SU-DHL-6 (cell line): ENCODE data around the gene PARL.

Experiments used
- H2AFZ ChIP-seq: fragments of 200-600 bp; sonication (generic); 2 replicates; pipeline ENCODE4 v1.6.1; 2014; ENCODE audit warnings: low read depth, mild to moderate bottlenecking, moderate library complexity, mixed read lengths, antibody characterized with exemption, low read length; ENCODE audit not compliant: severe bottlenecking
- H3F3A ChIP-seq: fragments of 200-600 bp; shearing (Covaris generic); 2 replicates; pipeline ENCODE4 v1.6.0; 2016; ENCODE audit warnings: antibody characterized with exemption, mild to moderate bottlenecking; ENCODE audit not compliant: insufficient read depth
- H3K27ac ChIP-seq: fragments of 200-600 bp; sonication (generic); 2 replicates; pipeline ENCODE4 v1.5.1; 2016; ENCODE audit warnings: low read depth, mild to moderate bottlenecking, low read length, moderate library complexity, mixed read lengths
- H3K27me3 ChIP-seq: fragments of 200-600 bp; sonication (generic), shearing (Covaris generic); 2 replicates; pipeline ENCODE4 v1.6.0; 2014; ENCODE audit warnings: mild to moderate bottlenecking, low read length
- H3K36me3 ChIP-seq: fragments of 200-600 bp; sonication (generic); 2 replicates; pipeline ENCODE4 v1.6.1; 2014; ENCODE audit warnings: mild to moderate bottlenecking, low read length, mixed read lengths
- H3K4me2 ChIP-seq: fragments of 300-600, 200-600 bp; shearing (Covaris generic), sonication (generic); 2 replicates; pipeline ENCODE4 v1.6.0; 2014; ENCODE audit warnings: low read length, low read depth, mild to moderate bottlenecking; ENCODE audit not compliant: poor library complexity, severe bottlenecking
- H3K4me3 ChIP-seq: fragments of 200-600 bp; sonication (generic); 2 replicates; pipeline ENCODE4 v1.5.1; 2014; ENCODE audit warnings: antibody characterized with exemption, low read length, mild to moderate bottlenecking, mixed read lengths; ENCODE audit not compliant: insufficient read depth, poor library complexity, severe bottlenecking
- H3K79me2 ChIP-seq: fragments of 200-600 bp; sonication (generic); 2 replicates; pipeline ENCODE4 v1.6.1; 2014; ENCODE audit warnings: mild to moderate bottlenecking, low read length, moderate library complexity; ENCODE audit not compliant: insufficient read depth
- H3K9ac ChIP-seq: fragments of 200-600 bp; sonication (generic); 2 replicates; pipeline ENCODE4 v1.7.0; 2014; ENCODE audit warnings: mild to moderate bottlenecking, low read length
- H3K9me2 ChIP-seq: fragments of 200-600 bp; sonication (generic); replicated peaks from 2 replicates; pipeline ENCODE4 v1.6.1; 2014; ENCODE audit warnings: low read length; ENCODE audit not compliant: insufficient read depth
- H3K9me3 ChIP-seq: fragments of 200-600 bp; sonication (generic); 2 replicates; pipeline ENCODE4 v1.6.1; 2014; ENCODE audit warnings: low read length, mixed read lengths; ENCODE audit not compliant: insufficient read depth
- H4K20me1 ChIP-seq: fragments of 200-600 bp; sonication (generic); 2 replicates; pipeline ENCODE4 v1.6.1; 2014; ENCODE audit warnings: low read depth, mild to moderate bottlenecking, antibody characterized with exemption, low read length, moderate library complexity, mixed read lengths
- EZH2phosphoT487 ChIP-seq: fragments of 200-600 bp; sonication (generic), shearing (Covaris generic); conservative IDR thresholded peaks from 2 replicates; pipeline ENCODE4 v1.6.1; 2018; ENCODE audit warnings: mild to moderate bottlenecking, antibody characterized with exemption, low read length, moderate library complexity, mixed read lengths
- TF ChIP-seq, protein P1 (sequence below): fragments of 200-600 bp; sonication (generic); IDR thresholded peaks from one replicate; pipeline ENCODE4 v1.5.1; 2017; ENCODE audit warnings: antibody characterized with exemption, mild to moderate bottlenecking, low read length, moderate library complexity; ENCODE audit not compliant: insufficient read depth, poor library complexity, severe bottlenecking

PARL gene

DNA sequence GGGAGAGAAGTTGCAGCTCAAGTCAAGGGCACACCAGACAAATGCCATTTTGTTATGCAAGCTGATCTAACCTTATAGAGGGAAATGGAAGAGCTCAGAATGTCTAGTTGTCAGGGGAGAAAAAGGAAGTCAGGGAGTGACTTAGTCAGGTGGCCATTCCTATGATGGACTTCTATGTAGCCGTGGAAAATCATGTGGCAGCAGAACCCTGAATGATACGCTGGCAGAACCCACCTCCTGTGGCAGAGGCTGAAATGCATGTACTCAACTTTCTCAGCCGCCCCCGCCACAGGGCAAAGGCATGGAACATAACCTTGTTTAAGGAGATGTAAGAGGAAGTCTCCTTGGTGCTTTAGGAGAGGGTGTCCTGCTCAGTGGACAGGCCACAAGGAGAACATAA is 37.7 kb upstream of the PARL start:
- Histone ChIP-seq H2AFZ (no peak overlapping the region), H3K4me3 (no peak overlapping the region), H3K36me3 (no peaks in the 10 kb centered on the region), H3K9ac (no peak overlapping the region), H3K4me2 (no peak overlapping the region), H3K27ac (no peak overlapping the region), H3K79me2 (no peaks in the 10 kb centered on the region), H4K20me1 (no peaks in the 10 kb centered on the region), H3K9me2 (no peaks in the 10 kb centered on the region), H3K9me3 (no peaks in the 10 kb centered on the region), H3K27me3 (no peaks in the 10 kb centered on the region), H3F3A (no peaks in the 10 kb centered on the region)
- TF ChIP-seq EZH2phosphoT487: no peak
- TF ChIP-seq, protein P1, sequence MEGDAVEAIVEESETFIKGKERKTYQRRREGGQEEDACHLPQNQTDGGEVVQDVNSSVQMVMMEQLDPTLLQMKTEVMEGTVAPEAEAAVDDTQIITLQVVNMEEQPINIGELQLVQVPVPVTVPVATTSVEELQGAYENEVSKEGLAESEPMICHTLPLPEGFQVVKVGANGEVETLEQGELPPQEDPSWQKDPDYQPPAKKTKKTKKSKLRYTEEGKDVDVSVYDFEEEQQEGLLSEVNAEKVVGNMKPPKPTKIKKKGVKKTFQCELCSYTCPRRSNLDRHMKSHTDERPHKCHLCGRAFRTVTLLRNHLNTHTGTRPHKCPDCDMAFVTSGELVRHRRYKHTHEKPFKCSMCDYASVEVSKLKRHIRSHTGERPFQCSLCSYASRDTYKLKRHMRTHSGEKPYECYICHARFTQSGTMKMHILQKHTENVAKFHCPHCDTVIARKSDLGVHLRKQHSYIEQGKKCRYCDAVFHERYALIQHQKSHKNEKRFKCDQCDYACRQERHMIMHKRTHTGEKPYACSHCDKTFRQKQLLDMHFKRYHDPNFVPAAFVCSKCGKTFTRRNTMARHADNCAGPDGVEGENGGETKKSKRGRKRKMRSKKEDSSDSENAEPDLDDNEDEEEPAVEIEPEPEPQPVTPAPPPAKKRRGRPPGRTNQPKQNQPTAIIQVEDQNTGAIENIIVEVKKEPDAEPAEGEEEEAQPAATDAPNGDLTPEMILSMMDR: no peak

DNA sequence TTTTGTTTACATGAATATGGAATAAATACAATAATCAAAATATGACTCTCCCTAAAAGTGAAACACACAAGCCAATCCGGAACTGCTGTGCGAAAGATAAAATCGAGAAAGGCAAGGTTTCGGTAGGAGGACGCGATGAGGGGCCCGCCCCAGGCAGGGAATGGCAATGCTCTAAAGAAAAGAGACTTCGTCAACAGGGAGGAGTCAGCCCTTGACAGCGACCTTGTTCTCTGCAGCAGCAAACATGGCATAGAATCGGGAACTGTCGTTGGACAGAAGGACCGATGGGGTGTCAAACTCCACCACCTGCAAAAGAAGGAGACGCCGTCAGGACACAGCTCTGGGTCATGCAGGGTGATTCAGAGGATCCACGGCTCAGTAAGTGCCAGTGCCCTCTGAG is 36.4 kb upstream of the PARL start:
- Histone ChIP-seq H2AFZ (no peak overlapping the region), H3K79me2 (no peaks in the 10 kb centered on the region), H3K9me2 (no peaks in the 10 kb centered on the region), H3K9ac (no peak overlapping the region), H3K4me3 (no peak overlapping the region), H3F3A (no peaks in the 10 kb centered on the region), H3K9me3 (no peaks in the 10 kb centered on the region), H4K20me1 (no peaks in the 10 kb centered on the region), H3K27ac (no peak overlapping the region), H3K4me2 (no peak overlapping the region), H3K27me3 (no peaks in the 10 kb centered on the region), H3K36me3 (no peaks in the 10 kb centered on the region)
- TF ChIP-seq, protein P1: no peak
- TF ChIP-seq EZH2phosphoT487: no peak

DNA sequence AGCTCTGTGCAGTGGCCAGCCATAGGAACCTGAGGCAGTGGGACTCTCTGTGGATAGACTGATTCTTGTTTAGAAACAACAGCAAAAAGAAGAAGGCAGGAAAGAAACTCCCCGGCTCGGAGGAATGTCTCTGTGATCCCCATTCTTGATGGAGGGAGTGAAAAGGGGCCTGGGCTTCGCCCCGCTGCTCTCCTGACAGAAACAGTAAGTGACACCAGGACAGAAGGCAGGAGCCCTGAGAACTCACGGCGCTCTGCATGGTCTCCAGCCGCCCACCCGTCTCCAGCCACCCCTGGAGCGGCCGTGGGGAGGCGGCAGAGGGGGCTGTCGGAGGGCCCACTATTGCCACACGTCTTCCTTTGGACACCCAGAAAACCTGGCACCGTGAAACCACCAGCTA is 35.7 kb upstream of the PARL start:
- no peaks in the 10 kb centered on the region for H3F3A ChIP-seq

More for the DNA sequence above, 35.7 kb upstream of the PARL start:
- H3K79me2 ChIP-seq: no peaks in the 10 kb centered on the region
- H3K27me3 ChIP-seq: no peaks in the 10 kb centered on the region
- no peak for TF ChIP-seq EZH2phosphoT487
- TF ChIP-seq, protein P1: no peak
- H3K4me3 ChIP-seq: no peak overlapping the region
- H3K9me3 ChIP-seq: no peaks in the 10 kb centered on the region
- no peaks in the 10 kb centered on the region for H4K20me1 ChIP-seq
- H2AFZ ChIP-seq: no peak overlapping the region
- H3K27ac ChIP-seq: no peak overlapping the region
- H3K9ac ChIP-seq: no peak overlapping the region
- H3K4me2 ChIP-seq: no peak overlapping the region
- H3K9me2 ChIP-seq: no peaks in the 10 kb centered on the region
- no peaks in the 10 kb centered on the region for H3K36me3 ChIP-seq
